MCF 10A (cell line): ENCODE results near the gene DKKL1. TPM values are rescaled to one million over a fixed set of nuclear protein-coding genes. Genes with fewer than 3 reads are reported as not detected.
"Not testable (repeated sequence)": the region's sequence is repeated elsewhere in the genome, so short reads cannot be mapped to it uniquely, and the experiment has no call there.

Source experiments
- BruUV-seq: library from RNA; stranded (reverse); fragments of 400-500 nt; replicated peaks from 2 replicates; lab custom pipeline; 2021; lab: Mats Ljungman, UMichigan
- CTCF ChIA-PET: fragments of 300-600 bp; sonication (Branson Sonifier 250); formaldehyde crosslinking; extraction: SDS; loops from one replicate; lab custom pipeline; 2021; ENCODE audit warnings: antibody characterized with exemption, inconsistent platforms; lab: Yijun Ruan, JAX
- POLR2A ChIA-PET: fragments of 300-600, 350-650 bp; sonication (Branson Sonifier 250); formaldehyde crosslinking; extraction: SDS; loops from one replicate; lab custom pipeline; 2020; ENCODE audit warnings: antibody characterized with exemption, inconsistent platforms; lab: Yijun Ruan, JAX
- DNase-seq: peaks from one replicate; pipeline ENCODE4 v3.0.0-alpha.2; 2018; ENCODE audit not compliant: unreplicated experiment
- H3K27ac Mint-ChIP-seq: one replicate; pipeline ENCODE4 v1.8.0; 2022; ENCODE audit warnings: mild to moderate bottlenecking, low read depth, mixed read lengths; ENCODE audit not compliant: unreplicated experiment
- H3K27me3 Mint-ChIP-seq: one replicate; pipeline ENCODE4 v1.8.0; 2022; ENCODE audit warnings: mixed read lengths; ENCODE audit not compliant: insufficient read depth, unreplicated experiment
- H3K36me3 Mint-ChIP-seq: one replicate; pipeline ENCODE4 v1.8.0; 2022; ENCODE audit warnings: mild to moderate bottlenecking, moderate library complexity, mixed read lengths; ENCODE audit not compliant: insufficient read depth, unreplicated experiment
- H3K4me1 Mint-ChIP-seq: one replicate; pipeline ENCODE4 v1.8.0; 2022; ENCODE audit warnings: mixed read lengths; ENCODE audit not compliant: insufficient read depth, unreplicated experiment
- H3K4me3 Mint-ChIP-seq: one replicate; pipeline ENCODE4 v1.8.0; 2022; ENCODE audit warnings: mild to moderate bottlenecking, moderate library complexity, mixed read lengths; ENCODE audit not compliant: unreplicated experiment
- H3K9me3 Mint-ChIP-seq: one replicate; pipeline ENCODE4 v1.8.0; 2022; ENCODE audit warnings: mixed read lengths; ENCODE audit not compliant: unreplicated experiment
- CTCF ChIP-seq: fragments of 200-600 bp; IDR thresholded peaks from one replicate; pipeline ENCODE4 v1.8.0; 2022; ENCODE audit warnings: antibody characterized with exemption, mild to moderate bottlenecking; ENCODE audit not compliant: unreplicated experiment
- intact Hi-C: fragments of 100-400 bp; cut with micrococcal nuclease; formaldehyde crosslinking; loops from 2 replicates; pipeline ENCODE4 v1.14.1; 2022
- total RNA-seq: library from RNA; stranded (reverse); gene quantifications from 2 replicates; pipeline ENCODE4 v1.2.3, GENCODE V29; 2022

The DKKL1 gene
- total RNA-seq, 1 experiment from 2014 or later: not detected

- peak; percentile 48 for TF ChIP-seq CTCF
- BruUV-seq: no TSS peak
- DNase-seq: peak; percentile 58
- Mint-ChIP-seq H3K27ac (no peak overlapping the region), H3K4me1 (peaks cover 6% of the 10 kb centered on the region), H3K9me3 (no peaks in the 10 kb centered on the region), H3K4me3 (no peak overlapping the region), H3K27me3 (no peaks in the 10 kb centered on the region), H3K36me3 (no peaks in the 10 kb centered on the region)
- ChIA-PET POLR2A (interaction anchor here (0.6 to 1.1 kb wide), 5 partner anchors 27 to 124 kb away, joined by 3 to 4 read pairs (median 3); partner anchors contain the start of gene PIH1D1), CTCF (interaction anchor here (0.6 to 3.0 kb wide), 8 partner anchors 10 to 218 kb away, joined by 3 to 14 read pairs (median 4); no protein-coding TSS in a partner anchor)
- intact Hi-C loops: loop anchor here (1.0 kb wide), 2 partner anchors 62 to 102 kb away; no protein-coding TSS in a partner anchor
Observed at GRCh38 chr19:49327878-49328544, 35.7 kb upstream of the DKKL1 start.

- Mint-ChIP-seq H3K36me3 (no peaks in the 10 kb centered on the region), H3K4me1 (peaks cover 6% of the 10 kb centered on the region), H3K9me3 (no peaks in the 10 kb centered on the region), H3K4me3 (no peak overlapping the region), H3K27ac (no peak overlapping the region), H3K27me3 (no peaks in the 10 kb centered on the region)
- no TSS peak for BruUV-seq
- TF ChIP-seq CTCF: no peak
- intact Hi-C loops: loop anchor here (1.0 kb wide), 2 partner anchors 62 to 102 kb away; no protein-coding TSS in a partner anchor
- POLR2A ChIA-PET: interaction anchor here (1.1 kb wide), 1 partner anchor 123 kb away, joined by 3 read pairs; the partner anchor contains the start of gene PIH1D1
- no peak for DNase-seq
- CTCF ChIA-PET: interaction anchor here (0.6 to 3.0 kb wide), 4 partner anchors 11 to 1366 kb away, joined by 3 to 14 read pairs (median 4); no protein-coding TSS in a partner anchor
Observed at GRCh38 chr19:49328741-49329140, 34.9 kb upstream of the DKKL1 start.

DNA sequence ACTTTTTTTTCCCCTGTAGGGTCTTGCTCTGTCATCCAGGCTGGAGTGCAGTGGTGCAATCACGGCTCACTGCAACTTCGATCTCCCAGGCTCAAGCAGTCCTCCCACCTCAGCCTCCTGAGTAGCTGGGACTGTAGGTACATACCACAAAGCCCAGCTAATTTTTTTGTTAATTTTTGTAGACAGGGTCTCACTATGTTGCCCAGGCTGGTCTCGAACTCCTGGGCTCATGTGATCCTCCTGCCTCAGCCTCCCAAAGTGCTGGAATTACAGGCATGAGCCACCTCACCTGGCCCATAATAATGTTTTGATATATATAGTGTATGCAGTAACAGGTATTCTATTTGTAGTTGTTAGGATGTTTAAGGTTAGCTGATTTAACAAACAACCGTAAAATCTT is 32.5 kb upstream of the DKKL1 start:
- CTCF ChIA-PET: interaction anchor here (0.6 to 1.4 kb wide), 4 partner anchors 30 to 113 kb away, joined by 3 to 6 read pairs (median 4); no protein-coding TSS in a partner anchor

DNA sequence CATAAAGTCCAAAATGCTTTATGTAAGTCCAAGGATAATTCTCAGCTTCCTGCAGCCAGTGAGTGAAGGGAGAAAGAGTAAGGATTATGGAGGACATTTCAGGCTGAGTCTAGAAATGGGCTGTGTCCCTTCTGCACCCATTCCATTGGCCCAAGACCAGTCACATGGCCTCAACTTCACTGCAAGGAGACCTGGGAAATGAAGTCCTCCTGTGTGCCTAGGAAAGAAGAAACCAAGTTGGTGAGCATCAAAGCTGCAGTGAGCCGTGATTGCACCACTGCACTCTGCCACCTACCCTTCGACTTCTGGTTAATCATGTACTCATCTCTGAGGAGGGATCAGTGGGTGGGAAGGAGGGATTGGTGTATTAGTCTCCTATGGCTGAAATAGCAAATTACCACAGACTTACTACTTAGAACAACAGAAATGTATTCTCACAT is 32.0 kb upstream of the DKKL1 start:
- Mint-ChIP-seq H3K9me3 (no peaks in the 10 kb centered on the region), H3K27ac (no peak overlapping the region), H3K36me3 (no peaks in the 10 kb centered on the region), H3K4me1 (peaks cover 6% of the 10 kb centered on the region), H3K27me3 (no peaks in the 10 kb centered on the region), H3K4me3 (no peak overlapping the region)
- POLR2A ChIA-PET: interaction anchor here (1.0 to 1.2 kb wide), 2 partner anchors 10 to 31 kb away, joined by 3 to 5 read pairs; partner anchors contain the start of gene TEAD2
- CTCF ChIA-PET: interaction anchor here (0.6 to 1.4 kb wide), 3 partner anchors 30 to 112 kb away, joined by 3 to 6 read pairs (median 4); no protein-coding TSS in a partner anchor
- TF ChIP-seq CTCF: no peak
- DNase-seq: peak; percentile 76
- no TSS peak for BruUV-seq
- intact Hi-C loops: no loop called here

More for the DNA sequence above, 32.5 kb upstream of the DKKL1 start:
- H3K4me1 Mint-ChIP-seq, H3K4me3 Mint-ChIP-seq, H3K27ac Mint-ChIP-seq, H3K27me3 Mint-ChIP-seq, H3K9me3 Mint-ChIP-seq, DNase-seq, intact Hi-C loops, H3K36me3 Mint-ChIP-seq, BruUV-seq: not testable (repeated sequence)
- POLR2A ChIA-PET: interaction anchor here (1.0 to 1.2 kb wide), 2 partner anchors 9 to 32 kb away, joined by 3 to 5 read pairs; partner anchors contain the start of gene TEAD2

- POLR2A ChIA-PET, H3K27me3 Mint-ChIP-seq, H3K27ac Mint-ChIP-seq, DNase-seq, H3K4me3 Mint-ChIP-seq, H3K36me3 Mint-ChIP-seq, CTCF ChIA-PET, H3K4me1 Mint-ChIP-seq, BruUV-seq, H3K9me3 Mint-ChIP-seq, intact Hi-C loops: not testable (repeated sequence)
Observed at GRCh38 chr19:49332691-49333417, 30.8 kb upstream of the DKKL1 start.
